ENCODE data around the gene BLOC1S5. TPM values are rescaled to one million over a fixed set of nuclear protein-coding genes. Genes with fewer than 3 reads are reported as not detected.
A peak's percentile ranks its signal among the peaks of the same experiment; 100 is the strongest.

BLOC1S5 gene
- 19.2 TPM for polyA plus RNA-seq (2013, experiment 1 of 2)
- 20.9 TPM for polyA plus RNA-seq (2013, experiment 2 of 2)

- Histone ChIP-seq H3K4me1 (ENCODE audit: control insufficient read depth, insufficient read depth, low read length, poor library complexity, severe bottlenecking) (no peaks in the 10 kb centered on the region), H3K4me3 (ENCODE audit: extremely low read depth, insufficient read depth, low read length, poor library complexity, severe bottlenecking) (peak within 1 kb of the TSS; percentile 80), H3K27ac (ENCODE audit: low read depth, low read length, severe bottlenecking) (peak within 1 kb of the TSS; percentile 83), H3K9me3 (ENCODE audit: control insufficient read depth, low read length) (no peaks in the 10 kb centered on the region), H3K36me3 (ENCODE audit: control insufficient read depth, insufficient read depth, low read length) (peaks cover 17% of the 10 kb centered on the region)
- WGBS, 2 experiments (ENCODE audit: insufficient coverage in 2 of 2), result 1% methylated on average over 19 to 20 of the region's 64 CpGs
Observed at GRCh38 chr6:8063761-8064637, at the start of gene BLOC1S5. BLOC1S5 (minus strand) TSS chr6:8064389; CDS start chr6:8064376, 13 bp downstream.

- H3K36me3 ChIP-seq (ENCODE audit: control insufficient read depth, insufficient read depth, low read length), result no peaks in the 10 kb centered on the region
- H3K9me3 ChIP-seq (ENCODE audit: control insufficient read depth, low read length), result no peaks in the 10 kb centered on the region
- no CpG with 5 or more reads among the region's 4 CpGs for WGBS, 2 experiments (ENCODE audit: insufficient coverage in 2 of 2)
- no peak overlapping the region for H3K4me3 ChIP-seq (ENCODE audit: extremely low read depth, insufficient read depth, low read length, poor library complexity, severe bottlenecking)
- H3K27ac ChIP-seq (ENCODE audit: low read depth, low read length, severe bottlenecking), result no peak overlapping the region
- peaks cover 14% of the 10 kb centered on the region for H3K4me1 ChIP-seq (ENCODE audit: control insufficient read depth, insufficient read depth, low read length, poor library complexity, severe bottlenecking)
Observed at GRCh38 chr6:8113131-8113654, 49.0 kb upstream of the BLOC1S5 start.

DNA sequence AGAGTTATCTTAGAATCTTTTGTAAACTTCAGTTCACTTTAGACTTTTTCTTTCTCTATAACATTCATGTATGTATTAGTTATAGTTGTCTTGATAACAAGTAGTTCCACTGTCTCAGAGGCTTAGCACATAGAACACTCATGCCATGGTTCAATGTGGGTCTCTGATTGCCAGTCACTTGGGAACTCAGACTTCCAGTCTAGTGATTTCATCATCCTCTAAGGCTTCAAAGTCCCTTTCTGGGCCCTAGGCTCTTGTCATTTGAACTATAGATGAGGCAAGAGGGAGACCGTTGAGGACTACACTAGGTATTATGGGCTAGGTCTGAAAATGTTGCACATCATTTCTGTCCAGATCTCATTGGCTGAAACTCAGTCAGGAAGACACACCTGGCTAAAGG is 46.5 kb upstream of the BLOC1S5 start:
- 80 to 89% methylated on average over 1 of the region's 1 CpG for WGBS, 2 experiments (ENCODE audit: insufficient coverage in 2 of 2)
- Histone ChIP-seq H3K36me3 (ENCODE audit: control insufficient read depth, insufficient read depth, low read length) (no peaks in the 10 kb centered on the region), H3K27ac (ENCODE audit: low read depth, low read length, severe bottlenecking) (no peak overlapping the region), H3K4me1 (ENCODE audit: control insufficient read depth, insufficient read depth, low read length, poor library complexity, severe bottlenecking) (peaks cover 14% of the 10 kb centered on the region), H3K9me3 (ENCODE audit: control insufficient read depth, low read length) (no peaks in the 10 kb centered on the region), H3K4me3 (ENCODE audit: extremely low read depth, insufficient read depth, low read length, poor library complexity, severe bottlenecking) (no peak overlapping the region)

GRCh38 chr6:8110117-8110721 is 46.0 kb upstream of the BLOC1S5 start:
- Histone ChIP-seq H3K36me3 (ENCODE audit: control insufficient read depth, insufficient read depth, low read length) (no peaks in the 10 kb centered on the region), H3K4me3 (ENCODE audit: extremely low read depth, insufficient read depth, low read length, poor library complexity, severe bottlenecking) (no peak overlapping the region), H3K4me1 (ENCODE audit: control insufficient read depth, insufficient read depth, low read length, poor library complexity, severe bottlenecking) (peaks cover 14% of the 10 kb centered on the region), H3K27ac (ENCODE audit: low read depth, low read length, severe bottlenecking) (no peak overlapping the region), H3K9me3 (ENCODE audit: control insufficient read depth, low read length) (no peaks in the 10 kb centered on the region)
- WGBS, 2 experiments (ENCODE audit: insufficient coverage in 2 of 2), result 83% methylated on average over 2 of the region's 4 CpGs; no CpG with 5 or more reads in 1 of the 2 experiments

DNA sequence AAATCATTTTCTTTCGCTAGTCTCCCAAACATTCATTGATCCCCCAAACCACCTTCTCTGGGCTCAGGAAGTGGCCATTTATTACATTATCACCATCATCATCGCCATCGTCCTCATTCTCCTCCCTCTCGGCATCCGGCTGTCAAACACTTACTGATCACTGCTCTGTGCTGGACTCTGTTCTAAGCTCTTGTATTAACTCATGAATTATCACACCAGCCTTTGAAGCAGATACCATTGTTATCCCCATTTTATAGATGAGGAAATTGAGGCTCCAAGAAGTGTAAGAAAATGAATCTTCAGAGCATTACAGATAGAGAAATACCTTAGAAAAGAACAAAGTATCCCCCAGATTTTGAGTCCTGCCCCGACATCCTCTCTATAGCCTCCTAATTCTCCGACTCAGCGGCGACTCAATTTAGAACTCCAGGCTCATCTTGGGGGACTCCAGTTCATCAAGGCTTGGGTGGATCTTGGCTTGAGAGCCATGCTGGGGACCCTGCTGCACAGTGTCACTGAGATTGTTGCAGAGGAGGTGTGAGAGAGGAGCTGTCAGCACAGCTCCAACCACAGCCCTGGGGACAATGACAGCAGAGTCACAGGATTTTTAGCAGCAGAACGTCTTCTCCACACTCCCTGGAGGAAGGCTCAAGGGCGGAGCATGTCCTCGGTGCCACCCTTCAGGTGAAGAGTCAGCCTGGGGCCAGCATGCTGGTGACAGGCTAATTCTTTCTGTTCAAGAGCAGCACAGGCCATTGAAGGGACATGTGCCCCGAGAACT is 44.8 kb upstream of the BLOC1S5 start:
- WGBS, 2 experiments (ENCODE audit: insufficient coverage in 2 of 2), result 81 to 90% methylated on average over 9 to 11 of the region's 13 CpGs
- H3K27ac ChIP-seq (ENCODE audit: low read depth, low read length, severe bottlenecking), result peak overlapping the region; percentile 71
- H3K36me3 ChIP-seq (ENCODE audit: control insufficient read depth, insufficient read depth, low read length), result no peaks in the 10 kb centered on the region
- H3K4me1 ChIP-seq (ENCODE audit: control insufficient read depth, insufficient read depth, low read length, poor library complexity, severe bottlenecking), result peaks cover 10% of the 10 kb centered on the region
- H3K9me3 ChIP-seq (ENCODE audit: control insufficient read depth, low read length), result no peaks in the 10 kb centered on the region
- no peak overlapping the region for H3K4me3 ChIP-seq (ENCODE audit: extremely low read depth, insufficient read depth, low read length, poor library complexity, severe bottlenecking)

- WGBS, 2 experiments (ENCODE audit: insufficient coverage in 2 of 2), result 76 to 79% methylated on average over 3 to 4 of the region's 4 CpGs
- H3K4me1 ChIP-seq (ENCODE audit: control insufficient read depth, insufficient read depth, low read length, poor library complexity, severe bottlenecking), result peaks cover 10% of the 10 kb centered on the region
- no peaks in the 10 kb centered on the region for H3K9me3 ChIP-seq (ENCODE audit: control insufficient read depth, low read length)
- no peak overlapping the region for H3K4me3 ChIP-seq (ENCODE audit: extremely low read depth, insufficient read depth, low read length, poor library complexity, severe bottlenecking)
- H3K36me3 ChIP-seq (ENCODE audit: control insufficient read depth, insufficient read depth, low read length), result no peaks in the 10 kb centered on the region
- peak overlapping the region; percentile 71 for H3K27ac ChIP-seq (ENCODE audit: low read depth, low read length, severe bottlenecking)
Observed at GRCh38 chr6:8108031-8108660, 44.0 kb upstream of the BLOC1S5 start.

- H3K9me3 ChIP-seq (ENCODE audit: control insufficient read depth, low read length), result no peaks in the 10 kb centered on the region
- H3K4me3 ChIP-seq (ENCODE audit: extremely low read depth, insufficient read depth, low read length, poor library complexity, severe bottlenecking), result no peak overlapping the region
- peaks cover 1% of the 10 kb centered on the region for H3K36me3 ChIP-seq (ENCODE audit: control insufficient read depth, insufficient read depth, low read length)
- peaks cover 10% of the 10 kb centered on the region for H3K4me1 ChIP-seq (ENCODE audit: control insufficient read depth, insufficient read depth, low read length, poor library complexity, severe bottlenecking)
- no peak overlapping the region for H3K27ac ChIP-seq (ENCODE audit: low read depth, low read length, severe bottlenecking)
Observed at GRCh38 chr6:8105791-8106190, 41.6 kb upstream of the BLOC1S5 start.

DNA sequence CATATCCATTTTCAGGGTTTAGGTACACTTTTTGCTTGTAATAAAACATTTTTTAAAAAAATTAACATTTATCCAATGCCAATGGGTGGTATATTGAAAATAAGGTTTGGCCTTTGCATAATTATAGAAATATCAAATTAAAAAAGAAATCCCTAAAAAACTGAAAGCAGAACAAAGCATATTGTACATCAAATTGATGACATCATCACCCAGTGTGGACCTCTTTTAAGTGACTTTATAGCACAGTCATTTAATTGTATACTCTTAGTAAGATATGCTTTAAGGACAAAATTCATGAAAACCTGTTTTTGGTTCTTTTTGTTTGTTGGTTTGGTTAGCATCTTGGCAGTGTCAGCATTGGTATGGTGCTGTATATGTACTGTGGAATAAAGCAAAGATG is 39.5 kb upstream of the BLOC1S5 start:
- peaks cover 20% of the 10 kb centered on the region for H3K36me3 ChIP-seq (ENCODE audit: control insufficient read depth, insufficient read depth, low read length)

DNA sequence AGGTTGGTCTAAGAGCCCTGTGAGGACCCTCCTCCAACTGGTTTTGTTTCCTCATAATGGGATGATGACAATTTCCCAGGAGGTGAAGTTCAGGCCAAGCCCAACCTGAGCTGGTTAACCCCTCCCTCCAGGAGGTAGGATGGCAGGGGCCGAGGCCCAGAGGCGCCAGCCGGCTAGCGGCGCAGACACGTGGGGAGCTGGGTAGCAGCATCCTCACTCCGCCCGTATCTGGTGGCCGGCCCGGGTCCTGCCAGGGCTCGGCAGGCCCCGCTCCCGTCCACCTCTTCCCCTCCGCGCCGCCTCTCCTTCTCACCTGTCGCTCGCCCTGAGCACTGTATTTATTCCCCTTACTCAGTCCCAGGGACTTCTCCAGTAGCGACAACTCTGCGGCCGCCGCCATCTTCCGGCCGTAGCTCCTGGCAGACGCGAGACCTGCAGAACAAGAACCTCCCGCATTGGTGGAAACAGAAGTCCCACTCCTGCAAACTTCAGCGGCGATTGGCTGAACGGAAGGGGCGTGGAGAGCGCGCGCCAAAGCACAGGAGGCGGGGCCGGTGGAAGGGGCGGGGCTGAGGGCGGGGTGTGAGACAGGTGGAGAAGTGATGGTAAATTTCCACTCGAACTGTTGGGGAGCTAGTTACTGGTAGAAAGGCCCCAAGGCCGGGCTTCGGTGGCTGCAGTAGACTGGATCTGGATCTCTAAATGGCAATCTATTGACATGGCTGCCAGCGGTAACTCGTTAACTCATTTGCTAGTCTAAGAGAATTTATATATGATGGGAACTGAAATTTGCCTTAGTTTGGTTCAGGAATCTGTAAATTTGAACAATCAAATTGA is 38.2 kb upstream of the BLOC1S5 start, which contains the start of gene EEF1E1:
Gene EEF1E1 (minus strand): TSS at position 427 of the 837 bp plus-strand sequence. CDS start 27 bp downstream, at position 400.
- Histone ChIP-seq H3K4me1 (ENCODE audit: control insufficient read depth, insufficient read depth, low read length, poor library complexity, severe bottlenecking) (peaks cover 3% of the 10 kb centered on the region), H3K9me3 (ENCODE audit: control insufficient read depth, low read length) (no peaks in the 10 kb centered on the region), H3K4me3 (ENCODE audit: extremely low read depth, insufficient read depth, low read length, poor library complexity, severe bottlenecking) (peak within 1 kb of the TSS; percentile 80), H3K36me3 (ENCODE audit: control insufficient read depth, insufficient read depth, low read length) (peaks cover 29% of the 10 kb centered on the region), H3K27ac (ENCODE audit: low read depth, low read length, severe bottlenecking) (peak within 1 kb of the TSS; percentile 54)
- 2% methylated on average over 40 to 43 of the region's 43 CpGs for WGBS, 2 experiments (ENCODE audit: insufficient coverage in 2 of 2)

More for the DNA sequence above, 39.5 kb upstream of the BLOC1S5 start:
- Histone ChIP-seq H3K9me3 (ENCODE audit: control insufficient read depth, low read length) (no peaks in the 10 kb centered on the region), H3K27ac (ENCODE audit: low read depth, low read length, severe bottlenecking) (no peak overlapping the region), H3K4me1 (ENCODE audit: control insufficient read depth, insufficient read depth, low read length, poor library complexity, severe bottlenecking) (peaks cover 8% of the 10 kb centered on the region), H3K4me3 (ENCODE audit: extremely low read depth, insufficient read depth, low read length, poor library complexity, severe bottlenecking) (no peak overlapping the region)

Data from mesodermal cell (in vitro differentiated cells).